Neural progenitor cell (in vitro differentiated cells): ENCODE results near the gene ABCA5. TPM values are rescaled to one million over a fixed set of nuclear protein-coding genes. Genes with fewer than 3 reads are reported as not detected.

Experiments used
- DNase-seq: peaks from one replicate; pipeline ENCODE4 v3.0.0-alpha.2; 2016; ENCODE audit warnings: low spot score
- H2AFZ ChIP-seq: fragments of 200-600 bp; sonication (generic); replicated peaks from 2 replicates; pipeline ENCODE4 v1.6.1; 2016; ENCODE audit warnings: antibody characterized with exemption
- H3F3A ChIP-seq: fragments of 200-600 bp; sonication (generic); 2 replicates; pipeline ENCODE4 v1.6.1; 2016; ENCODE audit warnings: antibody characterized with exemption, low read depth
- H3K27ac ChIP-seq: fragments of 200-600 bp; sonication (generic); 2 replicates; pipeline ENCODE4 v1.5.1; 2016; ENCODE audit warnings: mild to moderate bottlenecking
- H3K27me3 ChIP-seq: fragments of 200-600 bp; sonication (generic); 2 replicates; pipeline ENCODE4 v1.6.1; 2016; ENCODE audit warnings: mild to moderate bottlenecking, moderate library complexity
- H3K36me3 ChIP-seq: fragments of 200-600 bp; sonication (generic); 2 replicates; pipeline ENCODE4 v1.5.1; 2016
- H3K4me1 ChIP-seq: fragments of 200-600 bp; sonication (generic); 2 replicates; pipeline ENCODE4 v1.6.1; 2016; ENCODE audit warnings: mixed run types
- H3K4me2 ChIP-seq: fragments of 200-600 bp; sonication (generic); 2 replicates; pipeline ENCODE4 v1.6.1; 2016
- H3K4me3 ChIP-seq: fragments of 200-600 bp; sonication (generic); 2 replicates; pipeline ENCODE4 v1.5.1; 2016
- H3K79me2 ChIP-seq: fragments of 200-600 bp; sonication (generic); 2 replicates; pipeline ENCODE4 v1.6.1; 2016; ENCODE audit warnings: low read depth
- H3K9ac ChIP-seq: fragments of 200-600 bp; sonication (generic); 2 replicates; pipeline ENCODE4 v1.6.1; 2016
- H3K9me3 ChIP-seq: fragments of 200-600 bp; sonication (generic); 2 replicates; pipeline ENCODE4 v1.5.1; 2016; ENCODE audit warnings: low read depth
- H4K20me1 ChIP-seq: fragments of 200-600 bp; sonication (generic); 2 replicates; pipeline ENCODE4 v1.6.1; 2016; ENCODE audit warnings: low read depth
- H3K27ac Mint-ChIP-seq: 3 replicates; pipeline ENCODE4 v1.8.0; 2021; ENCODE audit warnings: mixed read lengths
- H3K27me3 Mint-ChIP-seq: 2 replicates; pipeline ENCODE4 v1.8.0; 2022; ENCODE audit warnings: low read depth, mild to moderate bottlenecking, inconsistent platforms, moderate library complexity, mixed read lengths; ENCODE audit not compliant: insufficient read depth
- H3K36me3 Mint-ChIP-seq: 3 replicates; pipeline ENCODE4 v1.8.0; 2021; ENCODE audit warnings: mixed read lengths
- H3K4me1 Mint-ChIP-seq: 3 replicates; pipeline ENCODE4 v1.8.0; 2021; ENCODE audit warnings: mixed read lengths
- H3K4me3 Mint-ChIP-seq: 3 replicates; pipeline ENCODE4 v1.8.0; 2021; ENCODE audit warnings: mild to moderate bottlenecking, moderate library complexity, mixed read lengths
- H3K9me3 Mint-ChIP-seq: 3 replicates; pipeline ENCODE4 v1.8.0; 2020; ENCODE audit warnings: mixed read lengths
- CTCF ChIP-seq: fragments of 200-600 bp; sonication (generic); IDR thresholded peaks from 2 replicates; pipeline ENCODE4 v1.5.1; 2017; ENCODE audit warnings: antibody characterized with exemption, mild to moderate bottlenecking
- EZH2 ChIP-seq: fragments of 200-600 bp; sonication (generic); IDR thresholded peaks from 2 replicates; pipeline ENCODE4 v1.6.1; 2017; ENCODE audit warnings: antibody characterized with exemption, mild to moderate bottlenecking, moderate library complexity
- EZH2phosphoT487 ChIP-seq: fragments of 200-600 bp; sonication (generic); IDR thresholded peaks from 2 replicates; pipeline ENCODE4 v1.6.1; 2017; ENCODE audit warnings: antibody characterized with exemption
- total RNA-seq: library from RNA; depleted of rRNA; stranded (reverse); fragments of >200 nt; gene quantifications from 2 replicates; pipeline ENCODE4 v1.2.3, GENCODE V29; 2015; ENCODE audit warnings: low replicate concordance

ABCA5 gene
- total RNA-seq, 1 donor from 2014 or later = 35.1 TPM

- no peaks in the 10 kb centered on the region for H3K36me3 ChIP-seq
- Mint-ChIP-seq H3K9me3 (no peaks in the 10 kb centered on the region), H3K27ac (no peak overlapping the region), H3K4me1 (peaks cover 17% of the 10 kb centered on the region), H3K36me3 (no peaks in the 10 kb centered on the region), H3K27me3 (peaks cover 9% of the 10 kb centered on the region), H3K4me3 (no peak overlapping the region)
- H3K4me1 ChIP-seq = peaks cover 12% of the 10 kb centered on the region
- peaks cover 18% of the 10 kb centered on the region for H3K27me3 ChIP-seq
- TF ChIP-seq CTCF (no peak), EZH2 (no peak), EZH2phosphoT487 (no peak)
- no peak for DNase-seq
- no peak overlapping the region for H3K4me3 ChIP-seq
- H3K27ac ChIP-seq = no peak overlapping the region
- no peaks in the 10 kb centered on the region for H4K20me1 ChIP-seq
- H3F3A ChIP-seq = peaks cover 7% of the 10 kb centered on the region
- no peaks in the 10 kb centered on the region for H3K79me2 ChIP-seq
- no peak overlapping the region for H2AFZ ChIP-seq
- H3K9me3 ChIP-seq = no peaks in the 10 kb centered on the region
- H3K9ac ChIP-seq = no peak overlapping the region
- no peak overlapping the region for H3K4me2 ChIP-seq
These were observed 6.1 kb downstream of the ABCA5 start for GRCh38 chr17:69320908-69321238.

- H3K27me3 ChIP-seq = peaks cover 13% of the 10 kb centered on the region
- peaks cover 7% of the 10 kb centered on the region for H3F3A ChIP-seq
- no peak overlapping the region for H2AFZ ChIP-seq
- no peaks in the 10 kb centered on the region for H4K20me1 ChIP-seq
- TF ChIP-seq EZH2 = no peak
- no peak for TF ChIP-seq EZH2phosphoT487
- no peak for TF ChIP-seq CTCF
- H3K4me3 ChIP-seq = no peak overlapping the region
- DNase-seq = no peak
- peaks cover 4% of the 10 kb centered on the region for H3K27me3 Mint-ChIP-seq
- H3K4me2 ChIP-seq = no peak overlapping the region
- no peaks in the 10 kb centered on the region for H3K36me3 Mint-ChIP-seq
- no peak overlapping the region for H3K9ac ChIP-seq
- peaks cover 14% of the 10 kb centered on the region for H3K4me1 ChIP-seq
- no peaks in the 10 kb centered on the region for H3K79me2 ChIP-seq
- peaks cover 12% of the 10 kb centered on the region for H3K4me1 Mint-ChIP-seq
- H3K9me3 Mint-ChIP-seq = no peaks in the 10 kb centered on the region
- H3K9me3 ChIP-seq = no peaks in the 10 kb centered on the region
- H3K4me3 Mint-ChIP-seq = no peak overlapping the region
- H3K27ac Mint-ChIP-seq = no peak overlapping the region
- H3K27ac ChIP-seq = no peak overlapping the region
- no peaks in the 10 kb centered on the region for H3K36me3 ChIP-seq
These were observed 6.6 kb downstream of the ABCA5 start for GRCh38 chr17:69320210-69320907.

GRCh38 chr17:69317625-69318024 is 9.3 kb downstream of the ABCA5 start:
- H3K4me1 Mint-ChIP-seq = peaks cover 20% of the 10 kb centered on the region
- Histone ChIP-seq H3K4me3 (no peak overlapping the region), H3K4me1 (peaks cover 35% of the 10 kb centered on the region), H3K36me3 (no peaks in the 10 kb centered on the region), H3K27me3 (no peaks in the 10 kb centered on the region), H3K9me3 (no peaks in the 10 kb centered on the region), H3K4me2 (no peak overlapping the region), H3K9ac (no peak overlapping the region), H3K27ac (no peak overlapping the region), H3F3A (peaks cover 20% of the 10 kb centered on the region), H4K20me1 (no peaks in the 10 kb centered on the region), H2AFZ (no peak overlapping the region), H3K79me2 (no peaks in the 10 kb centered on the region)
- TF ChIP-seq EZH2 = no peak
- no peak for TF ChIP-seq EZH2phosphoT487
- TF ChIP-seq CTCF = no peak
- peaks cover 4% of the 10 kb centered on the region for H3K27me3 Mint-ChIP-seq
- no peak overlapping the region for H3K4me3 Mint-ChIP-seq
- no peaks in the 10 kb centered on the region for H3K9me3 Mint-ChIP-seq
- no peak overlapping the region for H3K27ac Mint-ChIP-seq
- DNase-seq = no peak
- H3K36me3 Mint-ChIP-seq = no peaks in the 10 kb centered on the region
